Neural cell (in vitro differentiated cells): ENCODE data around the gene KCTD18. TPM values are rescaled to one million over a fixed set of nuclear protein-coding genes. Genes with fewer than 3 reads are reported as not detected.

Experiments used
- H2AFZ ChIP-seq: fragments of 200-600, 300-800 bp; sonication (generic), shearing (Covaris generic); 2 replicates; pipeline ENCODE4 v1.6.0; 2014; ENCODE audit warnings: low read depth, mild to moderate bottlenecking, antibody characterized with exemption, low read length, moderate library complexity
- H3F3A ChIP-seq: fragments of 200-600 bp; shearing (Covaris generic); 2 replicates; pipeline ENCODE4 v1.6.1; 2016; ENCODE audit warnings: mild to moderate bottlenecking, moderate library complexity, mixed read lengths, antibody characterized with exemption, low read length; ENCODE audit not compliant: insufficient read depth, poor library complexity, severe bottlenecking
- H3K27ac ChIP-seq: fragments of 200-600, 300-800 bp; sonication (generic), shearing (Covaris generic); 2 replicates; pipeline ENCODE4 v1.5.1; 2014; ENCODE audit warnings: mild to moderate bottlenecking, low read length, moderate library complexity
- H3K27me3 ChIP-seq: fragments of 300-800, 200-600 bp; sonication (generic), shearing (Covaris generic); 2 replicates; pipeline ENCODE4 v1.6.0; 2014; ENCODE audit warnings: mild to moderate bottlenecking, low read depth, low read length, moderate library complexity; ENCODE audit not compliant: insufficient read depth
- H3K36me3 ChIP-seq: fragments of 300-800, 200-600 bp; sonication (generic), shearing (Covaris generic); 2 replicates; pipeline ENCODE4 v1.5.1; 2014; ENCODE audit warnings: mild to moderate bottlenecking, antibody characterized with exemption, low read length, moderate library complexity; ENCODE audit not compliant: insufficient read depth
- H3K4me2 ChIP-seq: fragments of 300-800, 200-600 bp; sonication (generic), shearing (Covaris generic); 2 replicates; pipeline ENCODE4 v1.6.0; 2014; ENCODE audit warnings: mild to moderate bottlenecking, low read length
- H3K4me3 ChIP-seq: fragments of 300-800, 200-600 bp; sonication (generic), shearing (Covaris generic); 2 replicates; pipeline ENCODE4 v1.5.1; 2014; ENCODE audit warnings: mild to moderate bottlenecking, low read length, moderate library complexity
- H3K79me2 ChIP-seq: fragments of 200-600 bp; shearing (Covaris generic); replicated peaks from 2 replicates; pipeline ENCODE4 v1.6.0; 2014; ENCODE audit warnings: mild to moderate bottlenecking, low read length, moderate library complexity; ENCODE audit not compliant: insufficient read depth
- H3K9ac ChIP-seq: fragments of 300-800, 200-600 bp; sonication (generic), shearing (Covaris generic); 2 replicates; pipeline ENCODE4 v1.6.1; 2016; ENCODE audit warnings: mild to moderate bottlenecking, low read length, mixed read lengths
- H3K9me2 ChIP-seq: fragments of 200-600 bp; shearing (Covaris generic); 2 replicates; pipeline ENCODE4 v1.6.1; 2016; ENCODE audit warnings: mild to moderate bottlenecking, low read length, mixed read lengths; ENCODE audit not compliant: insufficient read depth
- H3K9me3 ChIP-seq: fragments of 200-600, 300-800 bp; sonication (generic), shearing (Covaris generic); 2 replicates; pipeline ENCODE4 v1.6.1; 2016; ENCODE audit warnings: mild to moderate bottlenecking, mixed run types, low read length, moderate library complexity, mixed read lengths
- H4K20me1 ChIP-seq: fragments of 200-600 bp; shearing (Covaris generic); 2 replicates; pipeline ENCODE4 v1.6.1; 2016; ENCODE audit warnings: mild to moderate bottlenecking, mixed run types; ENCODE audit not compliant: insufficient read depth
- CTCF ChIP-seq: fragments of 450-650 bp; IDR thresholded peaks from 2 replicates; pipeline ENCODE4 v1.5.1; 2014; ENCODE audit warnings: antibody characterized with exemption, mild to moderate bottlenecking, moderate library complexity; ENCODE audit not compliant: poor library complexity, severe bottlenecking
- EP300 ChIP-seq: fragments of 450-650 bp; conservative IDR thresholded peaks from 2 replicates; pipeline ENCODE4 v1.6.1; 2014; ENCODE audit warnings: antibody characterized with exemption, mild to moderate bottlenecking, moderate library complexity; ENCODE audit not compliant: poor library complexity, severe bottlenecking
- EZH2 ChIP-seq: fragments of 200-600, 300-800 bp; shearing (Covaris generic), sonication (generic); IDR thresholded peaks from 2 replicates; pipeline ENCODE4 v1.6.1; 2014; ENCODE audit warnings: antibody characterized with exemption, low read length, borderline replicate concordance, mild to moderate bottlenecking; ENCODE audit not compliant: insufficient read depth, poor library complexity, severe bottlenecking
- MXI1 ChIP-seq: fragments of 450-650 bp; conservative IDR thresholded peaks from 2 replicates; pipeline ENCODE4 v1.6.1; 2014; ENCODE audit warnings: antibody characterized with exemption, mild to moderate bottlenecking; ENCODE audit not compliant: poor library complexity, severe bottlenecking
- POLR2AphosphoS5 ChIP-seq: IDR thresholded peaks from 2 replicates; pipeline ENCODE4 v1.6.1; 2012
- RAD21 ChIP-seq: fragments of 450-650 bp; conservative IDR thresholded peaks from 2 replicates; pipeline ENCODE4 v1.6.1; 2014; ENCODE audit warnings: antibody characterized with exemption, mild to moderate bottlenecking, moderate library complexity
- SMC3 ChIP-seq: fragments of 450-650 bp; conservative IDR thresholded peaks from 2 replicates; pipeline ENCODE4 v1.6.1; 2014; ENCODE audit warnings: antibody characterized with exemption, mild to moderate bottlenecking, moderate library complexity; ENCODE audit not compliant: poor library complexity
- TAF1 ChIP-seq: IDR thresholded peaks from 2 replicates; pipeline ENCODE4 v1.6.1; 2012; ENCODE audit warnings: low read depth
- polyA minus RNA-seq: library from RNA; depleted of rRNA, polyadenylated mRNA; stranded (reverse); fragments of >200 nt; gene quantifications from 2 replicates; pipeline ENCODE4 v1.2.3, GENCODE V29; 2014
- polyA plus RNA-seq: library from polyadenylated mRNA; depleted of rRNA; stranded (reverse); fragments of >200 nt; gene quantifications from 2 replicates; pipeline ENCODE4 v1.2.3, GENCODE V29; 2014
- TF ChIP-seq, protein P1 (sequence below): IDR thresholded peaks from 2 replicates; pipeline ENCODE4 v1.6.1; 2012; ENCODE audit warnings: borderline replicate concordance

Gene KCTD18
- polyA plus RNA-seq (17.0 and 17.8 TPM in 2 replicates), polyA minus RNA-seq (13.7 and 15.8 TPM in 2 replicates)

- H3K27ac ChIP-seq: peak within 1 kb of the TSS; percentile 45
- H3K27me3 ChIP-seq: no peaks in the 10 kb centered on the region
- peaks cover 4% of the 10 kb centered on the region for H3K79me2 ChIP-seq
- H3F3A ChIP-seq: no peaks in the 10 kb centered on the region
- TF ChIP-seq MXI1 (peak; percentile 66), TAF1 (no peak), EP300 (peak; percentile 43), SMC3 (peak; percentile 81), CTCF (peak; percentile 95), RAD21 (peak; percentile 69), EZH2 (no peak), POLR2AphosphoS5 (peak; percentile 78)
- TF ChIP-seq, protein P1, sequence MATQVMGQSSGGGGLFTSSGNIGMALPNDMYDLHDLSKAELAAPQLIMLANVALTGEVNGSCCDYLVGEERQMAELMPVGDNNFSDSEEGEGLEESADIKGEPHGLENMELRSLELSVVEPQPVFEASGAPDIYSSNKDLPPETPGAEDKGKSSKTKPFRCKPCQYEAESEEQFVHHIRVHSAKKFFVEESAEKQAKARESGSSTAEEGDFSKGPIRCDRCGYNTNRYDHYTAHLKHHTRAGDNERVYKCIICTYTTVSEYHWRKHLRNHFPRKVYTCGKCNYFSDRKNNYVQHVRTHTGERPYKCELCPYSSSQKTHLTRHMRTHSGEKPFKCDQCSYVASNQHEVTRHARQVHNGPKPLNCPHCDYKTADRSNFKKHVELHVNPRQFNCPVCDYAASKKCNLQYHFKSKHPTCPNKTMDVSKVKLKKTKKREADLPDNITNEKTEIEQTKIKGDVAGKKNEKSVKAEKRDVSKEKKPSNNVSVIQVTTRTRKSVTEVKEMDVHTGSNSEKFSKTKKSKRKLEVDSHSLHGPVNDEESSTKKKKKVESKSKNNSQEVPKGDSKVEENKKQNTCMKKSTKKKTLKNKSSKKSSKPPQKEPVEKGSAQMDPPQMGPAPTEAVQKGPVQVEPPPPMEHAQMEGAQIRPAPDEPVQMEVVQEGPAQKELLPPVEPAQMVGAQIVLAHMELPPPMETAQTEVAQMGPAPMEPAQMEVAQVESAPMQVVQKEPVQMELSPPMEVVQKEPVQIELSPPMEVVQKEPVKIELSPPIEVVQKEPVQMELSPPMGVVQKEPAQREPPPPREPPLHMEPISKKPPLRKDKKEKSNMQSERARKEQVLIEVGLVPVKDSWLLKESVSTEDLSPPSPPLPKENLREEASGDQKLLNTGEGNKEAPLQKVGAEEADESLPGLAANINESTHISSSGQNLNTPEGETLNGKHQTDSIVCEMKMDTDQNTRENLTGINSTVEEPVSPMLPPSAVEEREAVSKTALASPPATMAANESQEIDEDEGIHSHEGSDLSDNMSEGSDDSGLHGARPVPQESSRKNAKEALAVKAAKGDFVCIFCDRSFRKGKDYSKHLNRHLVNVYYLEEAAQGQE: no peak
- H3K4me2 ChIP-seq: peak within 1 kb of the TSS; percentile 90
- no peaks in the 10 kb centered on the region for H4K20me1 ChIP-seq
- peak within 1 kb of the TSS; percentile 91 for H3K4me3 ChIP-seq
- peak within 1 kb of the TSS; percentile 96 for H2AFZ ChIP-seq
- H3K9me2 ChIP-seq: no peaks in the 10 kb centered on the region
- peak within 1 kb of the TSS; percentile 79 for H3K9ac ChIP-seq
- H3K36me3 ChIP-seq: no peaks in the 10 kb centered on the region
- H3K9me3 ChIP-seq: no peaks in the 10 kb centered on the region
These were observed at the start of gene KCTD18 for GRCh38 chr2:200509612-200510433. Gene KCTD18, minus strand, starts transcription at chr2:200510068. Its CDS starts 3,052 bp downstream, at chr2:200507016.

DNA sequence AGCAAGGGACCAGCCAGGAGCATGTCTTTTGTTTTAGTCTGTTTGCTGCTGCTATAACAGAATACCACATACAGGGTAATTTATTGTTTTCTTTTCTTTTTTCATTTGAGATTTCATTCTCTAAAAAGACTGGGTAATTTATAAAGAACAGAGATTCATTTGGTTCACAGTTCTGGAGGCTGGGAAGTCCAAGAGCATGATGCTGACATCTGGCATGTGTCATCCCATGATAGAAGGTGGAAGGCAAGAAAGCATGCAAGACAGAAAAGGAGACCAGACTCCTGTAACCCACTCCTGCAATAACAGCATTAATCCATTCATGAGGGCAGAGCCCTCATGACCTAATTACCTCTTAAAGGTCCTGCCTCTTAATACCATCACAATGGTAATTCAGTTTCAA lies 30.9 kb upstream of the KCTD18 start:
- H3K9me2 ChIP-seq: no peaks in the 10 kb centered on the region
- H3K27me3 ChIP-seq: no peaks in the 10 kb centered on the region
- H3K27ac ChIP-seq: no peak overlapping the region
- no peaks in the 10 kb centered on the region for H3K79me2 ChIP-seq
- no peak overlapping the region for H3K4me3 ChIP-seq
- TF ChIP-seq POLR2AphosphoS5 (no peak), EZH2 (no peak), TAF1 (no peak), RAD21 (no peak), SMC3 (no peak), CTCF (no peak), MXI1 (no peak), EP300 (no peak)
- TF ChIP-seq, protein P1: no peak
- no peak overlapping the region for H3K9ac ChIP-seq
- no peaks in the 10 kb centered on the region for H4K20me1 ChIP-seq
- H3K4me2 ChIP-seq: no peak overlapping the region
- no peaks in the 10 kb centered on the region for H3K36me3 ChIP-seq
- no peaks in the 10 kb centered on the region for H3K9me3 ChIP-seq
- H3F3A ChIP-seq: no peaks in the 10 kb centered on the region
- no peak overlapping the region for H2AFZ ChIP-seq
